ENCODE data around the gene ZNF747. TPM values are rescaled to one million over a fixed set of nuclear protein-coding genes. Genes with fewer than 3 reads are reported as not detected.

Gene ZNF747
- total and polyA plus RNA-seq, 10 of the 15 experiments (the other 5 are each of a cell fraction or from before 2014, with no cell fraction given) = 1.0 to 13.0 (median 7.2) TPM

DNA sequence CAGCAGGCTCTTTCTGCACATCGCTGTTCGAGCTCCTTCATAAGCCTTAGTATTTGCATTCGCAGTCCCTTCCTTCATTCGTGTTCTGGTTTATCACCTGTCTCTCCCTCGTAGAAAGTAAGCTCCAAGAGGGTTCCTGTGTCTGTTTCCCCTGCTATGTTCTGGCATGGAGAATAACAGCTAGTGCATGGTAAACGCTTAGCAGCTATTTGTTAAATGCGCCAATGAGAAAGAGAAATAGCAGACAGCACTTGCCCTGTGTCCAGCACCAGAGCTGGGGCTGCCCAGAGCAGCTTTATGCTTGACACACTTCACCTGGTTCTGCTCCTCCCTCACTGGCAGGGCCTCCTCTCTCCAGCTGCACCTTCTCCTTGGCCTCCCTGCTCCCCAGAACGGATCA is 31.3 kb upstream of the ZNF747 start:
- Histone ChIP-seq H3K27me3 (replicated peaks in 1 of 2; ENCODE audit: control insufficient read depth in 2 of 2, insufficient read depth in 2 of 2, low read length in 1 of 2) (no peaks in the 10 kb centered on the region), H3K4me1 (ENCODE audit: control insufficient read depth, insufficient read depth, low read length) (peaks cover 27% of the 10 kb centered on the region), H3K79me2 (ENCODE audit: control insufficient read depth, insufficient read depth, low read length) (peaks cover 6% of the 10 kb centered on the region), H2AFZ (ENCODE audit: control insufficient read depth, low read depth, low read length) (no peak overlapping the region), H3K9me3 (replicated peaks; ENCODE audit: control insufficient read depth, insufficient read depth, low read length) (no peaks in the 10 kb centered on the region), H3K4me2 (ENCODE audit: control insufficient read depth, insufficient read depth) (no peak overlapping the region), H3K36me3 (ENCODE audit: control insufficient read depth in 2 of 2, insufficient read depth in 2 of 2, low read length in 1 of 2) (no peaks in the 10 kb centered on the region; a peak in 2 of 4 replicates), H3K4me3 (no peak overlapping the region), H4K20me1 (ENCODE audit: control insufficient read depth, insufficient read depth) (no peaks in the 10 kb centered on the region), H3K27ac (ENCODE audit: control insufficient read depth, insufficient read depth) (no peak overlapping the region), H3K9ac (ENCODE audit: control insufficient read depth, insufficient read depth, low read length) (no peak overlapping the region)
- BruUV-seq (replicated peaks) = no TSS peak
- TF ChIP-seq, protein P1, sequence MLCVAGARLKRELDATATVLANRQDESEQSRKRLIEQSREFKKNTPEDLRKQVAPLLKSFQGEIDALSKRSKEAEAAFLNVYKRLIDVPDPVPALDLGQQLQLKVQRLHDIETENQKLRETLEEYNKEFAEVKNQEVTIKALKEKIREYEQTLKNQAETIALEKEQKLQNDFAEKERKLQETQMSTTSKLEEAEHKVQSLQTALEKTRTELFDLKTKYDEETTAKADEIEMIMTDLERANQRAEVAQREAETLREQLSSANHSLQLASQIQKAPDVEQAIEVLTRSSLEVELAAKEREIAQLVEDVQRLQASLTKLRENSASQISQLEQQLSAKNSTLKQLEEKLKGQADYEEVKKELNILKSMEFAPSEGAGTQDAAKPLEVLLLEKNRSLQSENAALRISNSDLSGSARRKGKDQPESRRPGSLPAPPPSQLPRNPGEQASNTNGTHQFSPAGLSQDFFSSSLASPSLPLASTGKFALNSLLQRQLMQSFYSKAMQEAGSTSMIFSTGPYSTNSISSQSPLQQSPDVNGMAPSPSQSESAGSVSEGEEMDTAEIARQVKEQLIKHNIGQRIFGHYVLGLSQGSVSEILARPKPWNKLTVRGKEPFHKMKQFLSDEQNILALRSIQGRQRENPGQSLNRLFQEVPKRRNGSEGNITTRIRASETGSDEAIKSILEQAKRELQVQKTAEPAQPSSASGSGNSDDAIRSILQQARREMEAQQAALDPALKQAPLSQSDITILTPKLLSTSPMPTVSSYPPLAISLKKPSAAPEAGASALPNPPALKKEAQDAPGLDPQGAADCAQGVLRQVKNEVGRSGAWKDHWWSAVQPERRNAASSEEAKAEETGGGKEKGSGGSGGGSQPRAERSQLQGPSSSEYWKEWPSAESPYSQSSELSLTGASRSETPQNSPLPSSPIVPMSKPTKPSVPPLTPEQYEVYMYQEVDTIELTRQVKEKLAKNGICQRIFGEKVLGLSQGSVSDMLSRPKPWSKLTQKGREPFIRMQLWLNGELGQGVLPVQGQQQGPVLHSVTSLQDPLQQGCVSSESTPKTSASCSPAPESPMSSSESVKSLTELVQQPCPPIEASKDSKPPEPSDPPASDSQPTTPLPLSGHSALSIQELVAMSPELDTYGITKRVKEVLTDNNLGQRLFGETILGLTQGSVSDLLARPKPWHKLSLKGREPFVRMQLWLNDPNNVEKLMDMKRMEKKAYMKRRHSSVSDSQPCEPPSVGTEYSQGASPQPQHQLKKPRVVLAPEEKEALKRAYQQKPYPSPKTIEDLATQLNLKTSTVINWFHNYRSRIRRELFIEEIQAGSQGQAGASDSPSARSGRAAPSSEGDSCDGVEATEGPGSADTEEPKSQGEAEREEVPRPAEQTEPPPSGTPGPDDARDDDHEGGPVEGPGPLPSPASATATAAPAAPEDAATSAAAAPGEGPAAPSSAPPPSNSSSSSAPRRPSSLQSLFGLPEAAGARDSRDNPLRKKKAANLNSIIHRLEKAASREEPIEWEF (IDR thresholded peaks at IDR 0.05; ENCODE audit: insufficient replicate concordance, low read depth, low read length) = no peak
- TF ChIP-seq JUNB (IDR thresholded peaks at IDR 0.05) = no peak
- TF ChIP-seq BHLHE40 (IDR thresholded peaks at IDR 0.05; ENCODE audit: borderline replicate concordance in 1 of 2, low read depth in 2 of 2, low read length in 1 of 2) = no peak
- no peak for TF ChIP-seq NR2C1 (IDR thresholded peaks at IDR 0.05)
- TF ChIP-seq NFIC (IDR thresholded peaks at IDR 0.05; ENCODE audit: low read depth, low read length) = no peak
- no peak for TF ChIP-seq BRCA1 (IDR thresholded peaks at IDR 0.05; ENCODE audit: low read depth, low read length)
- TF ChIP-seq CBX3 (IDR thresholded peaks at IDR 0.05; ENCODE audit: borderline replicate concordance, low read depth) = no peak
- no peak for TF ChIP-seq FOXM1 (IDR thresholded peaks at IDR 0.05; ENCODE audit: low read depth, low read length)
- TF ChIP-seq MTA3 (IDR thresholded peaks at IDR 0.05; ENCODE audit: borderline replicate concordance, low read length) = no peak
- TF ChIP-seq, protein P2, sequence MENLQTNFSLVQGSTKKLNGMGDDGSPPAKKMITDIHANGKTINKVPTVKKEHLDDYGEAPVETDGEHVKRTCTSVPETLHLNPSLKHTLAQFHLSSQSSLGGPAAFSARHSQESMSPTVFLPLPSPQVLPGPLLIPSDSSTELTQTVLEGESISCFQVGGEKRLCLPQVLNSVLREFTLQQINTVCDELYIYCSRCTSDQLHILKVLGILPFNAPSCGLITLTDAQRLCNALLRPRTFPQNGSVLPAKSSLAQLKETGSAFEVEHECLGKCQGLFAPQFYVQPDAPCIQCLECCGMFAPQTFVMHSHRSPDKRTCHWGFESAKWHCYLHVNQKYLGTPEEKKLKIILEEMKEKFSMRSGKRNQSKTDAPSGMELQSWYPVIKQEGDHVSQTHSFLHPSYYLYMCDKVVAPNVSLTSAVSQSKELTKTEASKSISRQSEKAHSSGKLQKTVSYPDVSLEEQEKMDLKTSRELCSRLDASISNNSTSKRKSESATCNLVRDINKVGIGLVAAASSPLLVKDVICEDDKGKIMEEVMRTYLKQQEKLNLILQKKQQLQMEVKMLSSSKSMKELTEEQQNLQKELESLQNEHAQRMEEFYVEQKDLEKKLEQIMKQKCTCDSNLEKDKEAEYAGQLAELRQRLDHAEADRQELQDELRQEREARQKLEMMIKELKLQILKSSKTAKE (IDR thresholded peaks at IDR 0.05; ENCODE audit: low read depth, poor library complexity, severe bottlenecking) = no peak
- no peak for TF ChIP-seq NFXL1 (IDR thresholded peaks at IDR 0.05; ENCODE audit: borderline replicate concordance)
- no peak for TF ChIP-seq ZNF384 (IDR thresholded peaks at IDR 0.05; ENCODE audit: borderline replicate concordance, low read depth, low read length)
- TF ChIP-seq TAF1 (IDR thresholded peaks at IDR 0.05; ENCODE audit: borderline replicate concordance, low read depth, low read length) = no peak
- ChIA-PET POLR2A (interaction anchor here (0.7 to 1.6 kb wide), 7 partner anchors 9 to 166 kb away, joined by 3 to 4 read pairs (median 3); partner anchors contain the start of gene ZNF689), RAD21 (ENCODE audit: unreplicated experiment) (interaction anchor here (1.2 to 4.4 kb wide), 3 partner anchors 9 to 136 kb away, joined by 3 to 22 read pairs (median 17); partner anchors contain the start of genes DCTPP1 and ZNF747), SMC1A (ENCODE audit: uncharacterized antibody, unreplicated experiment) (interaction anchor here (0.6 to 1.4 kb wide), 4 partner anchors 11 to 423 kb away, joined by 3 to 4 read pairs (median 4); partner anchors contain the start of gene ZNF747), CTCF (interaction anchor here (0.8 to 2.6 kb wide), 6 partner anchors 20 to 136 kb away, joined by 3 to 8 read pairs (median 4); partner anchors contain the start of gene DCTPP1)
- DNase-seq (ENCODE audit: low read depth, low spot score) (no peak), FAIRE-seq (no peak), ATAC-seq (no peak)
- in situ Hi-C loops (cut with MboI) = no loop called here
- intact Hi-C loops (cut with micrococcal nuclease; ENCODE audit: unreplicated experiment) = no loop called here
- 72% methylated on average over 8 of the region's 8 CpGs for WGBS (ENCODE audit: insufficient coverage, insufficient replicate concordance, low lambda C conversion rate, missing lambda C conversion rate)
